A549 (cell line): ENCODE results near the gene ZC3H7A. TPM values are rescaled to one million over a fixed set of nuclear protein-coding genes. Genes with fewer than 3 reads are reported as not detected.

ENCODE experiments used
- ATAC-seq, 2 experiments: fragments of 200-7000 bp in 1 of 2; fragments of >200 bp in 1 of 2; cut with Nextera tagmentation in 1 of 2; cut with Tn5 transposase in 1 of 2; 3 replicates each; pipeline versions ENCODE4 v1.8.0 to v1.9.1; 2018 to 2020; ENCODE audit warnings: mild to moderate bottlenecking in 1 of 2, moderate library complexity in 1 of 2
- CTCF ChIA-PET: fragments of 300-600 bp; sonication (Branson Sonifier 250); formaldehyde crosslinking; extraction: SDS; loops from one replicate; lab custom pipeline; 2021; ENCODE audit warnings: antibody characterized with exemption, inconsistent platforms; lab: Yijun Ruan, JAX
- POLR2A ChIA-PET: fragments of 350-600 bp; formaldehyde crosslinking; extraction: SDS; loops from one replicate; lab custom pipeline; 2021; ENCODE audit warnings: antibody characterized with exemption, inconsistent platforms; lab: Yijun Ruan, JAX
- DNase-seq, 2 experiments: peaks; one replicate each; pipeline versions ENCODE4 v3.0.0 to v3.0.0-alpha.2; 2011 to 2016; ENCODE audit warnings: low read depth in 1 of 2, low spot score in 1 of 2
- FAIRE-seq: peaks from 2 replicates; lab custom pipeline; 2011; peaks lifted over from hg19 to GRCh38; lab: Jason Lieb, UNC
- H3K27ac ChIP-seq, 2 experiments: fragments of >200 bp; sonication (Bioruptor Twin); formaldehyde crosslinking; 3 replicates each; pipeline ENCODE4 v1.5.1; 2016 to 2017
- H3K4me1 ChIP-seq: fragments of >200 bp; sonication (Bioruptor Twin); formaldehyde crosslinking; 3 replicates; pipeline ENCODE4 v1.6.1; 2016
- H3K4me2 ChIP-seq: fragments of >200 bp; sonication (Bioruptor Twin); formaldehyde crosslinking; 3 replicates; pipeline ENCODE4 v1.6.1; 2016
- H3K4me3 ChIP-seq: fragments of >200 bp; sonication (Bioruptor Twin); formaldehyde crosslinking; 3 replicates; pipeline ENCODE4 v1.5.1; 2016
- H3K9me3 ChIP-seq: fragments of >200 bp; sonication (Bioruptor Twin); formaldehyde crosslinking; 3 replicates; pipeline ENCODE4 v1.6.1; 2016
- BHLHE40 ChIP-seq: IDR thresholded peaks from 2 replicates; pipeline ENCODE4 v1.6.1; 2012; ENCODE audit warnings: low read depth, low read length, inconsistent platforms
- CBX2 ChIP-seq: fragments of 200-600 bp; sonication (generic); IDR thresholded peaks from 2 replicates; pipeline ENCODE4 v1.6.1; 2016; ENCODE audit warnings: low read depth, mild to moderate bottlenecking, borderline replicate concordance
- CHD2 ChIP-seq: fragments of 150-350 bp; IDR thresholded peaks from 2 replicates; pipeline ENCODE4 v1.6.1; 2014; ENCODE audit warnings: low read length; ENCODE audit not compliant: partially characterized antibody
- CHD4 ChIP-seq: fragments of 200-600 bp; sonication (generic); IDR thresholded peaks from 2 replicates; pipeline ENCODE4 v1.6.1; 2016; ENCODE audit warnings: antibody characterized with exemption, mild to moderate bottlenecking, borderline replicate concordance
- EP300 ChIP-seq, 2 experiments: fragments of >200 bp; sonication (Bioruptor Twin); formaldehyde crosslinking; IDR thresholded peaks; 2 replicates in 1 of 2; 3 replicates in 1 of 2; pipeline ENCODE4 v1.6.1; 2016 to 2017
- ESRRA ChIP-seq: fragments of 150-350 bp; IDR thresholded peaks from 2 replicates; pipeline ENCODE4 v1.6.1; 2014; ENCODE audit warnings: mild to moderate bottlenecking, low read length, borderline replicate concordance
- FOSL2 ChIP-seq, 2 experiments: fragments of 450-650 bp in 1 of 2; fragments of >200 bp in 1 of 2; sonication (Bioruptor Twin) in 1 of 2; formaldehyde crosslinking; IDR thresholded peaks; 2 replicates each; pipeline versions ENCODE4 v1.5.0 to v1.6.1; 2016 to 2020; ENCODE audit warnings: mild to moderate bottlenecking in 1 of 2, moderate library complexity in 1 of 2
- FOXS1 ChIP-seq: fragments of 250-450 bp; sonication (Bioruptor Pico); IDR thresholded peaks from 2 replicates; pipeline ENCODE4 v1.5.0; 2020; ENCODE audit warnings: mild to moderate bottlenecking, moderate library complexity
- HOXA7 ChIP-seq: fragments of 250-450 bp; sonication (Bioruptor Pico); IDR thresholded peaks from 2 replicates; pipeline ENCODE4 v1.5.0; 2020; ENCODE audit warnings: mild to moderate bottlenecking, moderate library complexity
- HOXB13 ChIP-seq: fragments of 250-450 bp; sonication (Bioruptor Pico); IDR thresholded peaks from 2 replicates; pipeline ENCODE4 v1.5.0; 2020; ENCODE audit warnings: low read depth, mild to moderate bottlenecking, moderate library complexity
- JUNB ChIP-seq: fragments of >200 bp; sonication (Bioruptor Twin); formaldehyde crosslinking; IDR thresholded peaks from 2 replicates; pipeline ENCODE4 v1.6.1; 2016
- KDM5A ChIP-seq: fragments of 200-600 bp; sonication (generic); IDR thresholded peaks from 2 replicates; pipeline ENCODE4 v1.6.1; 2016; ENCODE audit warnings: antibody characterized with exemption, mild to moderate bottlenecking
- MAZ ChIP-seq: fragments of 150-350 bp; IDR thresholded peaks from 2 replicates; pipeline ENCODE4 v1.6.1; 2014; ENCODE audit warnings: antibody characterized with exemption, low read depth, low read length, borderline replicate concordance
- MYC ChIP-seq: IDR thresholded peaks from 2 replicates; pipeline ENCODE4 v1.6.1; 2012; ENCODE audit warnings: mild to moderate bottlenecking, inconsistent platforms, low read length, improper control_type of control experiment, borderline replicate concordance
- NFE2L2 ChIP-seq: fragments of 150-350 bp; conservative IDR thresholded peaks from 2 replicates; pipeline ENCODE4 v1.6.1; 2014; ENCODE audit warnings: low read length
- POLR2A ChIP-seq: IDR thresholded peaks from 2 replicates; pipeline ENCODE4 v1.6.1; 2012; ENCODE audit warnings: mild to moderate bottlenecking, low read length
- RAD21 ChIP-seq, 2 experiments: fragments of >200 bp in 1 of 2; sonication (Bioruptor Twin) in 1 of 2; formaldehyde crosslinking in 1 of 2; IDR thresholded peaks in 1 of 2; conservative IDR thresholded peaks in 1 of 2; 2 replicates in 1 of 2; 3 replicates in 1 of 2; pipeline ENCODE4 v1.6.1; 2012 to 2018; ENCODE audit warnings: inconsistent platforms in 1 of 2
- RARB ChIP-seq: fragments of 250-450 bp; sonication (Bioruptor Pico); IDR thresholded peaks from 2 replicates; pipeline ENCODE4 v1.8.0; 2021; ENCODE audit warnings: mild to moderate bottlenecking, moderate library complexity
- RNF2 ChIP-seq: fragments of 200-600 bp; sonication (generic); IDR thresholded peaks from 2 replicates; pipeline ENCODE4 v1.6.1; 2016; ENCODE audit warnings: low read depth, mild to moderate bottlenecking, antibody characterized with exemption, moderate library complexity, borderline replicate concordance
- SREBF2 ChIP-seq: fragments of 450-650 bp; IDR thresholded peaks from 2 replicates; pipeline ENCODE4 v1.6.1; 2014; ENCODE audit warnings: mild to moderate bottlenecking, moderate library complexity
- ZNF302 ChIP-seq: fragments of 250-450 bp; sonication (Bioruptor Pico); IDR thresholded peaks from 2 replicates; pipeline ENCODE4 v1.9.0; 2021; ENCODE audit warnings: inconsistent platforms, mild to moderate bottlenecking, moderate library complexity
- ZSCAN20 ChIP-seq: fragments of 250-450 bp; sonication (Bioruptor Pico); IDR thresholded peaks from 2 replicates; pipeline ENCODE4 v1.8.0; 2022; ENCODE audit warnings: mild to moderate bottlenecking, moderate library complexity
- WGBS: methylation state at CpG from one replicate; pipeline ENCODE4 v1.1.6; 2017; ENCODE audit errors: missing lambda C conversion rate; 5-methylcytosine and 5-hydroxymethylcytosine counted together
- polyA plus RNA-seq, 4 experiments: library from polyadenylated mRNA; depleted of rRNA in 3 of 4; stranded (reverse); fragments of >200 nt; fragmentation: RNase III in 1 of 4; extraction: RNeasy Plus Mini Kit Qiagen cat#74134 plus additional on column Dnase treatment in 1 of 4; gene quantifications; 2 replicates in 3 of 4; 3 replicates in 1 of 4; pipeline ENCODE4 v1.2.3, GENCODE V29; 2011 to 2017
- TF ChIP-seq, protein P1 (sequence below): fragments of 150-350 bp; IDR thresholded peaks from 2 replicates; pipeline ENCODE4 v1.6.1; 2014; ENCODE audit warnings: low read depth, mild to moderate bottlenecking, low read length
- TF ChIP-seq, protein P2 (sequence below): IDR thresholded peaks from 2 replicates; pipeline ENCODE4 v1.6.1; 2012
- TF ChIP-seq, protein P3 (sequence below): fragments of >200 bp; sonication (Bioruptor Twin); formaldehyde crosslinking; IDR thresholded peaks from 2 replicates; pipeline ENCODE4 v1.6.1; 2016
- TF ChIP-seq, protein P4 (sequence below): fragments of 250-450 bp; sonication (Bioruptor Pico); IDR thresholded peaks from 2 replicates; pipeline ENCODE4 v1.5.0; 2021; ENCODE audit warnings: mild to moderate bottlenecking, moderate library complexity, borderline replicate concordance
- TF ChIP-seq, protein P5 (sequence below): fragments of 200-600 bp; sonication (generic); IDR thresholded peaks from 2 replicates; pipeline ENCODE4 v1.6.1; 2016; ENCODE audit warnings: antibody characterized with exemption, mild to moderate bottlenecking, moderate library complexity

ZC3H7A gene
- polyA plus RNA-seq, 2 of the 4 experiments (the other 2 are of a cell fraction), result 33.8 to 41.5 TPM

DNA sequence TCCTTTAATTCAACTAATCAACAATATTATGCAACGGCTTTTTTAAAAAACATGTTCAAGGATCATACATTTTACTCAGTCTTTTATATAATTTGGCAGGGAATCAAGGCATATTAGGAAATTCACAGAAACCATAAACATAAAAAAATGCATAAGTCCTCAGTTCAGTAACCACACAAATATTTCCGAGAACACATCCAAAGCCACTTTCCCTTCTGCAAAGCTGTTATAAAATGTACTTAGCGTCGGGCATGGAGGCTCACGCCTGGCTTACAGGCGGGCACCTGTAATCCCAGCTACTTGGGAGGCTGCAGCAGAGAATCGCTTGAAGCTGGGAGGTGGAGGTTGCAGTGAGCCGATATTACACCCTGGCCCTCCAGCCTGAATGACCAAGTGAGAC, 9.7 kb upstream of the ZC3H7A start:
- DNase-seq (no peak), ATAC-seq (no peak), FAIRE-seq (no peak)
- no peak for TF ChIP-seq MAZ
- TF ChIP-seq RARB, result no peak
- TF ChIP-seq, protein P1, sequence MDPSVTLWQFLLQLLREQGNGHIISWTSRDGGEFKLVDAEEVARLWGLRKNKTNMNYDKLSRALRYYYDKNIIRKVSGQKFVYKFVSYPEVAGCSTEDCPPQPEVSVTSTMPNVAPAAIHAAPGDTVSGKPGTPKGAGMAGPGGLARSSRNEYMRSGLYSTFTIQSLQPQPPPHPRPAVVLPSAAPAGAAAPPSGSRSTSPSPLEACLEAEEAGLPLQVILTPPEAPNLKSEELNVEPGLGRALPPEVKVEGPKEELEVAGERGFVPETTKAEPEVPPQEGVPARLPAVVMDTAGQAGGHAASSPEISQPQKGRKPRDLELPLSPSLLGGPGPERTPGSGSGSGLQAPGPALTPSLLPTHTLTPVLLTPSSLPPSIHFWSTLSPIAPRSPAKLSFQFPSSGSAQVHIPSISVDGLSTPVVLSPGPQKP, result no peak
- no peak for TF ChIP-seq CHD2
- no peak for TF ChIP-seq JUNB
- TF ChIP-seq, protein P2, sequence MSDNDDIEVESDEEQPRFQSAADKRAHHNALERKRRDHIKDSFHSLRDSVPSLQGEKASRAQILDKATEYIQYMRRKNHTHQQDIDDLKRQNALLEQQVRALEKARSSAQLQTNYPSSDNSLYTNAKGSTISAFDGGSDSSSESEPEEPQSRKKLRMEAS, result no peak
- TF ChIP-seq ESRRA, result no peak
- TF ChIP-seq KDM5A, result no peak
- TF ChIP-seq EP300 (IDR thresholded peaks at IDR 0.05), result no peak
- TF ChIP-seq, protein P3, sequence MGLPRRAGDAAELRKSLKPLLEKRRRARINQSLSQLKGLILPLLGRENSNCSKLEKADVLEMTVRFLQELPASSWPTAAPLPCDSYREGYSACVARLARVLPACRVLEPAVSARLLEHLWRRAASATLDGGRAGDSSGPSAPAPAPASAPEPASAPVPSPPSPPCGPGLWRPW, result no peak
- TF ChIP-seq HOXB13 (CRISPR knock-in tag), result no peak
- TF ChIP-seq CHD4, result no peak
- no peak for TF ChIP-seq POLR2A
- TF ChIP-seq RNF2, result no peak
- TF ChIP-seq ZSCAN20 (CRISPR knock-in tag), result no peak
- TF ChIP-seq MYC, result no peak
- TF ChIP-seq FOSL2 (IDR thresholded peaks at IDR 0.05), result no peak
- no peak for TF ChIP-seq FOSL2 (CRISPR knock-in tag; IDR thresholded peaks at IDR 0.05)
- TF ChIP-seq RAD21 (conservative IDR thresholded peaks at IDR 0.05 in 1 of 2, IDR thresholded peaks at IDR 0.05 in 1 of 2), result no peak
- TF ChIP-seq, protein P4, sequence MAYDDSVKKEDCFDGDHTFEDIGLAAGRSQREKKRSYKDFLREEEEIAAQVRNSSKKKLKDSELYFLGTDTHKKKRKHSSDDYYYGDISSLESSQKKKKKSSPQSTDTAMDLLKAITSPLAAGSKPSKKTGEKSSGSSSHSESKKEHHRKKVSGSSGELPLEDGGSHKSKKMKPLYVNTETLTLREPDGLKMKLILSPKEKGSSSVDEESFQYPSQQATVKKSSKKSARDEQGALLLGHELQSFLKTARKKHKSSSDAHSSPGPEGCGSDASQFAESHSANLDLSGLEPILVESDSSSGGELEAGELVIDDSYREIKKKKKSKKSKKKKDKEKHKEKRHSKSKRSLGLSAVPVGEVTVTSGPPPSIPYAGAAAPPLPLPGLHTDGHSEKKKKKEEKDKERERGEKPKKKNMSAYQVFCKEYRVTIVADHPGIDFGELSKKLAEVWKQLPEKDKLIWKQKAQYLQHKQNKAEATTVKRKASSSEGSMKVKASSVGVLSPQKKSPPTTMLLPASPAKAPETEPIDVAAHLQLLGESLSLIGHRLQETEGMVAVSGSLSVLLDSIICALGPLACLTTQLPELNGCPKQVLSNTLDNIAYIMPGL (CRISPR knock-in tag), result no peak
- no peak for TF ChIP-seq BHLHE40
- Histone ChIP-seq H3K27ac (no peak overlapping the region), H3K4me2 (no peak overlapping the region), H3K4me3 (no peak overlapping the region), H3K9me3 (no peaks in the 10 kb centered on the region), H3K4me1 (peaks cover 1% of the 10 kb centered on the region; the same call in 2 of the 3 replicates)
- ChIA-PET CTCF (interaction anchor here (2.6 kb wide), 1 partner anchor 10 kb away, joined by 16 read pairs; the partner anchor contains the start of gene ZC3H7A), POLR2A (no interaction called here)
- WGBS, result 61% methylated on average over 8 of the region's 8 CpGs

DNA sequence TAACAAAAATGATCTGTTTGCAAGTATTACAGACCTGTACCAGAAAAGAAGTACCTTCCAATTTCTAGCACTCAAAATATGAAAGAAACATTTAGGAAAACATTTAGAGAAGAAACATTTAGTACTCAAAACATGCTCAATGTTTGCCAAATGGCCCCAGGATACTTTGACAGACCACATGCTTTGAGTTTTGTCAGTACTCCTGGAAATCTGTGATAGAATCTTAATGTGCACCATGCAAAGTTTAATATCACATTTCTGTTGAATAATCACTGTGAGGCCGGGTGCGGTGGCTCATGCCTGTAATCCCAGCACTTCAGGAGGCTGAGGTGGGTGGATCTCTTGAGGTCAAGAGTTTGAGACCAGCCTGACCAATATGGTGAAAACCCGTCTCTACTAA, 8.5 kb upstream of the ZC3H7A start:
- ChIA-PET POLR2A (no interaction called here), CTCF (interaction anchor here (2.6 kb wide), 1 partner anchor 9 kb away, joined by 16 read pairs; the partner anchor contains the start of gene ZC3H7A)
- DNase-seq (no peak), ATAC-seq (no peak), FAIRE-seq (no peak)
- Histone ChIP-seq H3K9me3 (no peaks in the 10 kb centered on the region), H3K4me3 (no peak overlapping the region), H3K4me2 (no peak overlapping the region), H3K4me1 (peaks cover 6% of the 10 kb centered on the region; the same call in 2 of the 3 replicates), H3K27ac (no peak overlapping the region)
- 100% methylated on average over 3 of the region's 3 CpGs for WGBS
- TF ChIP-seq ZNF302 (CRISPR knock-in tag) (no peak), EP300 (IDR thresholded peaks at IDR 0.05) (no peak), RAD21 (conservative IDR thresholded peaks at IDR 0.05 in 1 of 2, IDR thresholded peaks at IDR 0.05 in 1 of 2) (no peak), HOXA7 (CRISPR knock-in tag) (no peak), CHD4 (no peak), MAZ (no peak), SREBF2 (no peak), FOXS1 (CRISPR knock-in tag) (no peak), CBX2 (no peak), POLR2A (no peak), JUNB (no peak), NFE2L2 (no peak), ESRRA (no peak)
- TF ChIP-seq, protein P1, result no peak
- TF ChIP-seq, protein P5, sequence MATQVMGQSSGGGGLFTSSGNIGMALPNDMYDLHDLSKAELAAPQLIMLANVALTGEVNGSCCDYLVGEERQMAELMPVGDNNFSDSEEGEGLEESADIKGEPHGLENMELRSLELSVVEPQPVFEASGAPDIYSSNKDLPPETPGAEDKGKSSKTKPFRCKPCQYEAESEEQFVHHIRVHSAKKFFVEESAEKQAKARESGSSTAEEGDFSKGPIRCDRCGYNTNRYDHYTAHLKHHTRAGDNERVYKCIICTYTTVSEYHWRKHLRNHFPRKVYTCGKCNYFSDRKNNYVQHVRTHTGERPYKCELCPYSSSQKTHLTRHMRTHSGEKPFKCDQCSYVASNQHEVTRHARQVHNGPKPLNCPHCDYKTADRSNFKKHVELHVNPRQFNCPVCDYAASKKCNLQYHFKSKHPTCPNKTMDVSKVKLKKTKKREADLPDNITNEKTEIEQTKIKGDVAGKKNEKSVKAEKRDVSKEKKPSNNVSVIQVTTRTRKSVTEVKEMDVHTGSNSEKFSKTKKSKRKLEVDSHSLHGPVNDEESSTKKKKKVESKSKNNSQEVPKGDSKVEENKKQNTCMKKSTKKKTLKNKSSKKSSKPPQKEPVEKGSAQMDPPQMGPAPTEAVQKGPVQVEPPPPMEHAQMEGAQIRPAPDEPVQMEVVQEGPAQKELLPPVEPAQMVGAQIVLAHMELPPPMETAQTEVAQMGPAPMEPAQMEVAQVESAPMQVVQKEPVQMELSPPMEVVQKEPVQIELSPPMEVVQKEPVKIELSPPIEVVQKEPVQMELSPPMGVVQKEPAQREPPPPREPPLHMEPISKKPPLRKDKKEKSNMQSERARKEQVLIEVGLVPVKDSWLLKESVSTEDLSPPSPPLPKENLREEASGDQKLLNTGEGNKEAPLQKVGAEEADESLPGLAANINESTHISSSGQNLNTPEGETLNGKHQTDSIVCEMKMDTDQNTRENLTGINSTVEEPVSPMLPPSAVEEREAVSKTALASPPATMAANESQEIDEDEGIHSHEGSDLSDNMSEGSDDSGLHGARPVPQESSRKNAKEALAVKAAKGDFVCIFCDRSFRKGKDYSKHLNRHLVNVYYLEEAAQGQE, result no peak
